ENCODE data around the gene MARCHF9. TPM values are rescaled to one million over a fixed set of nuclear protein-coding genes. Genes with fewer than 3 reads are reported as not detected.
"Not testable (repeated sequence)": the region's sequence is repeated elsewhere in the genome, so short reads cannot be mapped to it uniquely, and the experiment has no call there.

MARCHF9 gene
- total RNA-seq, 1 experiment from 2014 or later, result 5.5 TPM

DNA sequence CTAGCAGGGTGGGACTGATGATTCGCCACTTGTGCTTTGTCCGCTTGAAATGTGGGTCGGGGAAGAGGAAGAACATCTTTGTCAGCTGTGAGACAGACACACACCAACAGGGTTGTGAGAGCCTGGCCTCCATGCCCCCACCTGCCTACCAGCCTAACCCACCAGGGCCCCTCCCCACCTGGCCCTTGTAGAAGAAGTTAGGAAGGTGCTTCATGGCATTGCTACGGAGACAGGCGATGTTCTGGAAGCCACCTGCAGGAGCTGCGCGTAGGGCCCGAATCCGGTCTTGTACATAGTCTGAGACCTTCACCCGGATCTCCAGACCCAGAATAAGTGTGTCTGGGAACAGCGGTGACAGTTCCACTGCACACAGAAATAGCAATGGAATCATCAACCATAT is 14.7 kb downstream of the MARCHF9 start:
- no peak for DNase-seq (ENCODE audit: low read depth)

DNA sequence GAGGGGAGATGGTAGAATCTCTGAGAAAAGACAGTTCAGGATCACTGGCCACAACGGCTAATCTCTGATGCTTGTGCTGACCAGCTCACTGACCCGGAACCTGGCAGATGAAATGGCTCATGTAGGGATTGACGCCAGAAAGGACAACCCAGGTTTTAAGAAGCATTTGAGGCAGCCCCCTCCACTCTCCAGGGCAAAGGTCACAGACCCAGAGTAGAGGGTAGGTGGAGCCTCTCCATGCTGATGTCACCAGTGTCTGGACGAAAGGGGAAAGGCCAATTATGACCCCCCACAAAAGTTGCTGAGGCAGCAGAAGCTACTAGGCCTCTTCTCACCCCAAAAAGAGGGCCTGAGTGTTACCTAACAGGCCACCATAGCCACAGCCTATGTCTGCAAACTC is 15.8 kb downstream of the MARCHF9 start:
- DNase-seq (ENCODE audit: low read depth), result no peak

DNA sequence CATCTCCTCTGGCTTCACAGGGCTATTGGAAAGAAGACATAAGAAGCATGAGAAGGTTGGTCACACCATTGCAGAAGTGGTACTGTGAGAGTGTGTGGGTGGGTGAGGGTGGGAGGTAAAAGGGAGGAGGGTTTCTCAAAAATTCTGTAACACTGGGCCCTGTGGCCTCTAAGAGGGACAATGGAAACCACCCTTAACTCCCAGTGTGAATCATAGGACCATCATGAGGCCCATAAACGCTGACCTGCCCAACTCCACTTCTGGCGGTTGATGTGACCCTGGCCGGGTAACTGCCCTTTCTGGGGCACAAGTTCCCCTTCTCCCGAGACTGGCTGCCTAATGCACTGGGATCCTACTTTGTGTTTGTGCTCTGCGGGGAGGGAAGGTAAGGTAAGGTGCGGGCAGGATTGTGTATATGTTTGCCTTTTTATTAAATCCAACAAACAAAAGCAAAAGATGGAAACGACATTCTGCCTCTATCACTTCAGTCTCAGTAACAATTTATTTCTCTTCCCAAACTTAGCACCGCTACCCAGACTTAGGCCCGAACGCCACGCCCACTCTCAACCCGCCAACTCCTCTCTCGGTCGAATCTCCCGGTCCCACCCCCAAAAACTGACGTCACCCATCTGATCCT is 16.5 kb downstream of the MARCHF9 start:
- peak; percentile 96 for DNase-seq (ENCODE audit: low read depth)

DNA sequence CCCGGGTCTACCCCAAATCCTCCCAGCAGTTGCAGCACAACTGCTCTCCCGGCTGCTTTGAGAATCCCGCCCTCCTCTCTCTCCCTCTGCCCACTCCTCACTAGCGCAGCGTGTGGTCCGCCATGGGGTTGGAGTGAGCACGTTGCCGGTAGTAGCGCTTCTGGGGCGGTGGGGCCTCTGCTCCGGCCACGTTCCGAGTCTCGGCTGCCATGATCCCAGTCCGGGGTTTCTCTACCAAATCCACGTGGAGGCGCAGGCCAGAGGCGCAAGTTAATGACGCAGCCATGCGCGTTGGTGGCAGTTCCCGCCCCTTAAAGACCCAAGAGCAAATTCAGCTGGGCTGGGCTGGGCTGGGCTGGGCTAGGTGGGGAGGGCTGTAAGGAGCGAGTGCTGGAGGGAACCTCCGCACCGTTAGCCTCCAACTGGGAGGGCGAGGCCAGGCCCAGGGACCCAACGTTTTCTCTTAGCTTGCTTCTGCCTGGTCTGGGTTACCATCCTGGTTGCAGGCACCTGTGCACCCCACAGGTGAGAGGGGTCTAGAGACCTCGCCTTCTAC is 17.0 kb downstream of the MARCHF9 start, which contains the start of gene METTL1:
METTL1 (minus strand) TSS at position 233 of the 556 bp plus-strand sequence; CDS start at position 211, 22 bp downstream.
- DNase-seq (ENCODE audit: low read depth), result peak; percentile 99

DNA sequence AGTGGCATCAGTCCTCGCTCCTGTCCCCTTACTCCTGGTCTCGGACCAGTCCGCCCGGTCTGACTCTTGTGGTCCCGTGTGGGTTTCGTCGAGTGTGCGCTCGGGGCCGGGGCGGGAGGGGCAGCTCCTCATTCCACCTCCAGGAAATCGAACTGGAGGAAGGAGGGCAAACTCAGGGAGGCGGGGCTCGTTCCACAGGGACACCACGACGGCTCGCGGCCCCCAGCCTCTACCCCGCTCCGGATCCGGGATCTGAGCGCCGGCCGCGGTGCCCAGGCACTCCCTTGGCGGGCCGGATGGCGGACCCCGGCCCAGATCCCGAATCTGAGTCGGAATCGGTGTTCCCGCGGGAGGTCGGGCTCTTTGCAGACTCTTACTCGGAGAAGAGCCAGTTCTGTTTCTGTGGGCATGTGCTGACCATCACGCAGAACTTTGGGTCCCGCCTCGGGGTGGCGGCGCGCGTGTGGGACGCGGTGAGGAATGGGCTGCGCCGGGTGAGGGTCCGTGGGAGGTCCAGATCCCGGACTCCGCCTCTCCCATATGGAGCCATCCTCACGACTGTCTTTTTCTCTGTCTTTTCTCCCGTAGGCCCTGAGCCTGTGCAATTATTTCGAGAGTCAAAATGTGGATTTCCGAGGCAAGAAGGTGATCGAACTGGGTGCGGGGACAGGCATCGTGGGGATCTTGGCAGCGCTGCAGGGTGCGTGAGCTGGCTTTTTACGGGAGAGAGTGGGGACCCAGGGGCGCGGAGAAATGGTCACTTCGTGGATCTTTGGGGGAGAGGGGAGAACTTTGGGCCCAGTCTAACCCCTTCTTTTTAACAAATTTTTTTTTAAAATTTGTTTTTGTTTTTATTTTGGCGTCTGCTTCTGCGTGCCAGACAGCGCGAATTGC is 17.8 kb downstream of the MARCHF9 start, which contains the start of gene EEF1AKMT3:
EEF1AKMT3 (plus strand) TSS at position 186 of the 894 bp plus-strand sequence; CDS start at position 297, 111 bp downstream.
- peak; percentile 72 for DNase-seq (ENCODE audit: low read depth)

DNA sequence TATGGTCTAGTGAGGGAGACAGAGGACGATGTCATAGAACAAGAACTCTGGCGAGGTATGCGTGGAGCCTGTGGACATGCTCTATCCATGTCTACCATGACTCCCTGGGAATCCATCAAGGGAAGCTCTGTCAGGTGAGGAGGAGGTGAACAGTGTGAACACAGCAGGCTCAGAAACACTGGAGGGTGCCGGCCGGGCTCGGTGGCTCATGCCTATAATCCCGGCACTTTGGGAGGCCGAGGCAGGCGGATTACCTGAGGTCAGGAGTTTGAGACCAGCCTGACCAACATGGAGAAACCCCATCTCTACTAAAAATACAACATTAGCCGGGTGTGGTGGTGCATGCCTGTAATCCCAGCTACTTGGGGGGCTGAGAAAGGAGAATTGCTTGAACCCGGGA is 19.7 kb downstream of the MARCHF9 start:
- DNase-seq (ENCODE audit: low read depth), result not testable (repeated sequence)

DNA sequence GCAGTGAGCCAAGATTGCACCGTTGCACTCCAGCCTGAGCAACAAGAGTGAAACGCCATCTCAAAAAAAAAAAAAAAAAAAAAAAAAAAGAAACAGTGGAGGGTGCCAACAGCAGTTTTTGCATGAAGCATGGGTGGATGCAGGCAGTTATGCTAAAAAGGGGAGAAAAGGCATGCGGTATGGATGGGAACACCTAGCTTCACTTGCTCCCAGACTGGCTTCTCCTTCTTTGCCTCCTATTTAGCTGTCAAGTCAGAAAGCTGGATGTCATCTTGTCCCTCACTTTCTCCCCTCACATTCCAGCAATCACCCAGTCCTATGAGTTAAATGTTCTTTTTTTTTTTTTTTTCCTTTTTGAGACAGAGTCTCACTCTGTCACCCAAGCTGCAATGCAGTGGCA is 20.1 kb downstream of the MARCHF9 start:
- DNase-seq (ENCODE audit: low read depth), result no peak

DNA sequence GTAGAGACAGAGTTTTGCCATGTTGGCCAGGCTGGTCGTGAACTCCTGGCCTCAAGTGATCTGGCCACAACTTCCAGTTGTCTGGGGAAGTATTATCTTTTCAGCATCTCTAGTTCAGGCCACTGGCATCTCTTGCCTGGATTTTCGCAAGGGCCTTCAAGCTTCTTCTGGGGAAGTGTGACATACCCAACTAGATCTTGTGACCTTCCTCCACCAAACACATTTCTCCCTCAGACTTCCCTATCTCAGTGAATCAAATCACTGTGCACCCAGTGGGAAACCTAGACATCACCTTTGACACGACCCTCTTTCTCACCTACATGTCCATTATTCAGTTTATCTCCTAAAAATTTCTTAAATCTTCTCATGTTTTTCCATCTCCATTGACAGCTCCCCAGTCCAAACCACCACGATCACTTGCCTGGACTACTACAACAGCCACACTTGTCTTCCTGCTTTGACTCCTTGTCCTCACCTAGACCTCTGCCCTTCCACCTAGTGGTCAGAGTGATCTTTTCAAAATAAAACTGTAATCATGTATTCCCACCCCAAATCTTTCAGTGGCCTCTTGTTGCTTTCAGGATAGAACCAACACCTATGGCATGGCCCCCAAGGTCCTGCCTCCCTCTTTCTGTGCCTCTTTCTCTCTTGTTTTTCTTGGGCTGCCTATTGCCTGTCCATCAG is 20.8 kb downstream of the MARCHF9 start:
- DNase-seq (ENCODE audit: low read depth), result no peak

DNA sequence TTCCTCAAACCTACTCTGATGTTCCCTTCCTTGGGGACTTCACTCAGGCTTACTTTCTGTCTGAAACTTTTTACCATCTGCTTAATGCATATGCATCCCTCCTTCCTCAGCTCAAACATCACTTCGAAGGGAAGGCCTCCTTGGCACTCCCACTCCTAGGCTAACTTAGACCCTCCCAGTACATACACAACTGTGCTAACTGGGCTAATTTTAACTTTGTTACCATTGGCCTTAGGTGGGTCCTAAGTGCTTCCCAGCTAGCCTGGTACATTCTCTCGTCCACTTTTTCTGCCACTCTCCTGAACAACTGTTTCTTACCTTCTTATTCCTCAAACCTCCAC is 21.3 kb downstream of the MARCHF9 start:
- no peak for DNase-seq (ENCODE audit: low read depth)

DNA sequence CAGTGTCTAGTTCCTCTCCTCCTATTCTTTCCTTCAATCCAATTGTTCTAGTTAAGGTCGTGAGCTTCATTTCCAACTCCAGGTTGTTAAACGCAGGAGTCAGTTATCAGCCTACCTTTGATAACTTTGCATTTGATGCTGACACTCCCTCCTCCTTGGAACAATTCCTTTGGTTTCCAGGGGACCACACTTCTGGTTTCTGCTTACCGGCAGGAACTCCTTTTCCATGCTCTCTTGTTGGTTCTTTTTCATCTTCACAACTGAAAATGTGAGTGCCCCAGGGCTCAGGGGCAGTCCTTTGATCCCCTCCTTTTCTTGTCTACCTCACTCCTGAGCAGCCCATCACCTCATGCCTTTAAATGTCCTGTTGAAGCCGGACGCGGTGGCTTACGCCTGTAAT is 22.5 kb downstream of the MARCHF9 start:
- DNase-seq (ENCODE audit: low read depth), result no peak

DNA sequence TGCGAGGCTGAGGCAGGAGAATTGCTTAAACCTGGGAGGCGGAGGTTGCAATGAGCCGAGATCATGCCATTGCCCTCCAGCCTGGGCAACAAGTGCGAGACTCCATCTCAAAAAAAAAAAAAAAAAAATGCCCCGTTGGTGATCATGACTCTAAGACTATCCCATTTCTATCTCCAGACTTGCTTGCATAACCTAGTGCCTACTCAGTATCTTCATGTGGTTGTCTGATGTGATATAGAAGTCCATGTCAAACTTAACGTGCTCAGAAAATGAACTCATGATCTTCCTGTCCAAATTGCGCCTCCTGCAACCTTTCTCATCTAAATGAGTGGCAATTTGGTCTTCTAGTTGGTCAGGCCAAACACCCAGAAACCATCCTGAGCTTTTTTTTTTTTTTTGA is 23.0 kb downstream of the MARCHF9 start:
- DNase-seq (ENCODE audit: low read depth), result no peak

DNA sequence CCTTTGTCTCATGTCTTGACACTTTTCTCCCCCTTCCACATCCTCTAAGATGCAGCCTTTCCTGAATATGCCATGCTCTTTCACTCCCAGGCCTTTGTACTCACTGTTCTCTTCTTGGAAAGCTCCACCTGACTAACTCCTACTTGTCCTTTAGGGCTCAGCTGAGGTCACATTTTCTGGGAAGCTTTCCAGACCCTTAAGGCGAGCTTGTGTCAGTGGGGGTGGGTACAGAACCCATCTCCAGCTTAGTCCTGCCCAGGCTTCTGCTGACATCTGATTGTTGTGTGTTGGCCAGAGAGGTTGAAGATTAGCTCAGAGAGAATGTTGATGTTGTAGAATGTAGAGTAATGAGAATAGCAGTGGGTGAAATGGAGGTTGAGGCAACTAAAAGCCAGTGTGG is 24.8 kb downstream of the MARCHF9 start:
- DNase-seq (ENCODE audit: low read depth), result no peak

DNA sequence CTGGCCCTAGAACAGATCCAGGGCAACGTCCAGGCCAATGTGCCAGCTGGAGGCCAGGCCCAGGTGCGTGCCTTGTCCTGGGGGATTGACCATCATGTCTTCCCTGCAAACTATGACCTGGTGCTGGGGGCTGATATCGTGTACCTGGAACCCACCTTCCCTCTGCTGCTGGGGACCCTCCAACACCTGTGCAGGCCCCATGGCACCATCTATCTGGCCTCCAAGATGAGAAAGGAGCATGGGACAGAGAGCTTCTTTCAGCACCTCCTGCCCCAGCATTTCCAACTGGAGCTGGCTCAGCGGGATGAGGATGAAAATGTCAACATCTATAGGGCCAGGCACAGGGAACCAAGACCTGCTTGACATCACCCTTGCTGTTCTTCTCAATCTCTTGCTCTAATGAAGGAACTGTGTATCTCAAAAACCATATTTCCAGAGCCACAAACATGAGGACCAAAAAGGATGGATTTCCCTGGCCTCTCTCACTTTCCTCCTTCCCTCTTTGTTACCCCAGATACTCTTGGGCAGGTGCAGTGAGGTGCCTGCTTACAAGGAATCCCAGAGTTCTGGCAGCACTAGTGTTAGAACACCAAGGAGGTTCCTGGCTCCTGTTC is 25.5 kb downstream of the MARCHF9 start:
- DNase-seq (ENCODE audit: low read depth), result no peak

DNA sequence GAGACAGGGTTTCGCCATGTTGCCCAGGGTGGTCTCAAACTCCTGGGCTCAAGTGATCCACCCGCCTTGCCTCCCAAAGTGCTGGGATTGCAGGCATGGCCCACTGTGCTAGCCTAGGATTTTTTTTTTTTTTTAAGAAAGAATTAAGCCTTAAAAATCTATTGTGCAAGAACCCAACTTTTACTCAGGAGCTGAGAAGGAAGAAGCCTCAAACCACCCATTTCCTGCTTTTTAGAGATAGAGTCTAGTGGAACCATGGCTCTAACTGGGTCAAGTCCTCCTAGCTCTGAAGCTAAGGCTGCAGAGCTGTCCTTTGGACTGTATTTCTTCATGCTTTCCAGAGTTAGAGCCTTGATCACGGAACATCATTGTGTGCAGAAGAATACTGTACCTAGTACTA is 26.3 kb downstream of the MARCHF9 start:
- no peak for DNase-seq (ENCODE audit: low read depth)

DNA sequence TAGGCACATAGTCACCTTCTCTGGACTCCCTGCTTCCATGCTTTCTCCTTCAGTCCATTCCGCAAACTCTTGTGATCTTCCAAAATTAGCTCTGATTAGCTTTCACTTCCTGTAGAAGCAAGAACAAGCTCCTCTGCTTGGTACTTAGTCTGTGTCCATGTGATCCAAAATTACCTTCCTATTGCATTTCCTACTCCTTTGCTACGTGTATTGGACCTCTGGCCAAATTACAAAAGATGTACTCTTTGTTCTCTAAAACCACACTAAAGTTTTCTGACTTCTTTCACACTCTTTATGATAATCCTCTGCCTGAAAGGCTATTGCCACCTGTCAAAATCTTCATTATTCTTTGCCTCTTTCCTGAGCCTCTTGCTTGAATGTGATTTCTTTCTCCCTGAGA is 26.9 kb downstream of the MARCHF9 start:
- DNase-seq (ENCODE audit: low read depth), result no peak

DNA sequence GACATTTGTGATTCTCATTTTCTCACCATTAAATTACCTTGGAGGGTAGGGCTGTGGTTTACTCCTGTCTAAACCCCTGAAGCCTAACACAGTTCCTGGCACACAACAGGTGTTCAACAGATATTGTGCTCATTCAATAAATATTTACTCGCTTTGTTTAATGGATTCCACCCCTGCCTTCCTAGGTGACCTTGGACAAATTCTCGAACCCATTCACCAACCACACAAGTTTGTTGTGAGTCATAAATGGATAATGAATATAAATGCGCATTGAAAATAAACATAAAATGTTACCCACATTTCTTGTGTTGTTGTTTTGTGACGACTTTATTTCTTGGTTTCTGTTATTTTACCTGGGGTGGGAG is 27.3 kb downstream of the MARCHF9 start:
- DNase-seq (ENCODE audit: low read depth), result no peak

DNA sequence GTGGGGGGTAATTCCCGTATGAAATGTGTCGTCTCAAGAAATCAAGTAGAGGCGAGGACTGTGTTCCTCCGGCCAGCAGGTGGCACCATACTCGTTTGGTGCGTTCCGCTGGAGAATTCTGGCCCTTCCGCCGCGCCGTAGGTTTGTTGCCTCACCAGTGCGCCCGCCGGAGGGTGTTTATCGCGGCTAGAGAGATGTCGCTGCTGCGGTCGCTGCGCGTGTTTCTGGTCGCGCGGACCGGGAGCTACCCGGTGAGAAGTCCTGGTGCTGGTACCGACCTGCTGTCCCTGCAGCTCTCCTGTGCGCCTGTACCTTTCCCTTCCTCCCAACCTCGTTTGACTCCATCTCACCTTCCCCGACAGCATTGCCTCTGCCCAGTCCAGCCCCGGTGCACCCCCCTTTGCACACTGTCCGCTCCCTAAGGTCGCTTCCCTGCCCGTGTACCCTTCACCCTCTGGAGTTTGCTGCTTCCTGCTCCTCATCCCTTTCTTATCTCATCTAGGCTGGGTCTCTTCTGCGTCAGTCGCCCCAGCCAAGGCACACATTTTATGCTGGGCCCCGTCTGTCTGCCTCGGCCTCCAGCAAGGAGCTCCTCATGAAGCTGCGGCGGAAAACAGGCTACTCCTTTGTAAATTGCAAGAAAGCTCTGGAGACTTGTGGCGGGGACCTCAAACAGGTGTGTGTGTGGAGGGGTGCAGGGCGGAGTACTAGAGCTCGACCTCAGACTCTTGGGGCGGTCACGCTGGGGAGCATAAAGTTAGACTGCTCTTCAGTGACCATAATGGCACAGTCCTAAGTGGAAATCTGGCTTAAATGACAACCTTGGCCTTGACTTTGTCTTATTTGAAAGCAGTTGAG is 27.9 kb downstream of the MARCHF9 start, which contains the start of gene TSFM:
TSFM (plus strand) TSS at position 180 of the 858 bp plus-strand sequence; CDS start at position 195, 15 bp downstream.
- DNase-seq (ENCODE audit: low read depth), result peak; percentile 96

DNA sequence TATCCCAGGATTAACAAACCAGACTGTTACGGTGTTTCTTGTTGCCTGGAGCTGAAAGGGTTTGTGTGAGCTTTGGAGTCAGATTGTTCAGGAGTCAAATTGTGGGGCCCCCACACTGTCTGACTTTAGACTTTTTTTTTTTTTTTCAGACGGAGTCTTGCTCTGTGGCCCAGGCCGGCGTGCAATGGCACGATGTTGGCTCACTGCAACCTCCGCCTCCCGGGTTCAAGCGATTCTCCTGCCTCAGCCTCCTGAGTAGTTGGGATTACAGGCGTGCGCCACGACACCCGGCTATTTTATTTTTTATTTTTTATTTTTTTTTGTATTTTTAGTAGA is 28.5 kb downstream of the MARCHF9 start:
- DNase-seq (ENCODE audit: low read depth), result no peak

DNA sequence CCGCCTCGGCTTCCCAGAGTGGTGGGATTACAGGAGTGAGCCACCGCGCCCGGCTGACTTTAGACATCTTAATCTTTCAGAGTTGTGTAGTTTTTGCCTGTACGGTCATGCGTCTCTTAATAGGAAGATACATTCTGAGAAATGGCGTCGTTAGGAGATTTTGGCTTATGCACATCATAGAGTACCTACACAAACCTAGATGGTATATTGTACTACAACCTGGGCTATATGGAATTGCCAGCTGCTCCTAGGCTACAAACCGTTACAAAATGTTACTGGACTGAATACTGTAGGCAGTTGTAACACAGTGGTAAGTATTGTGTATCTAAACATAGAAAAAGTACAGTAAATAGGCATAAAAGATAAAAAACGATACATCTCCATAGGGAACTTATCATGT is 29.0 kb downstream of the MARCHF9 start:
- DNase-seq (ENCODE audit: low read depth), result no peak

DNA sequence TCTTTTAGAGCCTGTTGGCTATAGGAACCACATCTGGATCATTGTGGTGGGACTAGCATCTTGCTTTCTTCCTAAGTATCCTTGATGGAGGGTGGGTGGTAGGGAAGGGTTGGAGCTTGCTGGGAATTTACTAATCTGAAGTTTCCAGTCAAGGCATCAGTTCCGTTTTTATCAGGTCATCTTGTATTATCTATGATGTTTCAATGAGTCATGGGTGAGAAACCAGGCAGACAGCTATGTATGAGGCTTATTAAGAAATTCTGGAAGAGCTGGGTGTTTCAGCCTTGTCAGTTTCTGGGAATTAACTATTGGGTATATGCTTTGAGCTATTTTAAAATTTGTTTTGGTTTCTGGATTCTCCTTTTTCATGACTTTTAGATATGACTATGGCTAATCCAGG is 39.0 kb downstream of the MARCHF9 start:
- DNase-seq (ENCODE audit: low read depth), result peak; percentile 54

DNA sequence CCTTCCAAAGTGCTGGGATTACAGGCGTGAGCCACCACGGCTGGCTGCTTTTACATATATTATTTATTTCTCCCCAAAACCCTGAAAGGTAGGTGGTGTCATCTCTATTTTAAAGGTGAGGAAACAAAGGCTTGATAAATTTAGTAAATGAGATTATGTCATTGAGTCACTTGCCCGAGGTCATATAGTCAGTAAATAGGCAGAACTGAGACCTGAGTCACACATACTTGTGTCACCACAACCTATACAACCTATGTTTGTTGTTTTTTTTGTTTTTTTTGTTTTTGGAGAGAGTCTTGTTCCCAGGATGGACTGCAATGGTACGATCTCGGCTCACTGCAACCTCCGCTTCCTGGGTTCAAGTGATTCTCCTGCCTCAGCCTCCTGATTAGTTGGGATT is 40.5 kb downstream of the MARCHF9 start:
- DNase-seq (ENCODE audit: low read depth), result peak; percentile 30
